HK-2 (cell line): ENCODE measurements around the gene RBAK.
A peak's percentile ranks its signal among the peaks of the same experiment; 100 is the strongest.
"Not testable (repeated sequence)": the region's sequence is repeated elsewhere in the genome, so short reads cannot be mapped to it uniquely, and the experiment has no call there.

Experiments
- DNase-seq: peaks from one replicate; pipeline ENCODE4 v3.0.0-alpha.2; 2018; ENCODE audit not compliant: unreplicated experiment

Gene RBAK

DNA sequence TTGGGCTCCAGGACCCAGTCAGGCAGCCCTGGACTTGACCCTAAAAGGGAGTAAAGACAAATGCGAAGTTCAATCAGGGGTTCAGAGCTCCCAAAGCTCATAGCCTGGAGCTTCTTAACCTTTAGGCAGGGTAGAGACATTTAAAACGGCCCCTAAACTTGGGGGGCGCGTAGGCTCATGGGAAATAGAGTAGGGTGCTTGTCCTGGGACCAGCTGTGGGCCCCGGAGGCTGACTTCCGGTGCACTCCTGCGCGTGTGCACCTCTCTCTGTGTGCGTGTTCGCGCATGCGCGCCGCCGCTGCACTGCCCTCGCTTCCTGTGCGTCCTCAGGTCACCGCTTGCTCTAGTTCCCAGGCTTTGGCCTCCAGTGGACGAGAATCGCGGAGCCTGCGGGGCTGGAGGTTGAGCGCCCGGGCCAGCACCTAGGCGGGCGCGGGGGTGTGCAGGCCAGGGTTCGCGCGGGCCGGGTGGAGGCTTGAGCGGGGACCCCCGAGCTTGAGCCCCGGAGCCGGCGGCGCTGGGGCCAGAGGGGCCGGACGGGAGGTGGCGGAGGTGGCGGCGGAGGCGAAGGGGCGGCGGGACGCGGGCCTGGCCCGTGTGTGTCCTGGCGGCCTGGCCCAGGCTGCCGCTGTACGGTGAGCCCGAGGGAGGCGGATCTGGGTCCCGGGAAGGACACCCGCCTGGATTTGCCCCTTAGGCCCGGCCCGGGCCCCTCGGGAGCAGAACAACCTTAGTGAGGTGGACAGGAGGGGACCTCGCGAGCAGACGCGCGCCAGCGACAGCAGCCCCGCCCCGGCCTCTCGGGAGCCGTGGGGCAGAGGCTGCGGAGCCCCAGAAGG lies at the start of gene RBAK:
Gene RBAK, plus strand, starts transcription at position 303 of the 839 bp plus-strand sequence. CDS start 2,217 bp downstream, outside the sequence.
- DNase-seq = peak; percentile 96

DNA sequence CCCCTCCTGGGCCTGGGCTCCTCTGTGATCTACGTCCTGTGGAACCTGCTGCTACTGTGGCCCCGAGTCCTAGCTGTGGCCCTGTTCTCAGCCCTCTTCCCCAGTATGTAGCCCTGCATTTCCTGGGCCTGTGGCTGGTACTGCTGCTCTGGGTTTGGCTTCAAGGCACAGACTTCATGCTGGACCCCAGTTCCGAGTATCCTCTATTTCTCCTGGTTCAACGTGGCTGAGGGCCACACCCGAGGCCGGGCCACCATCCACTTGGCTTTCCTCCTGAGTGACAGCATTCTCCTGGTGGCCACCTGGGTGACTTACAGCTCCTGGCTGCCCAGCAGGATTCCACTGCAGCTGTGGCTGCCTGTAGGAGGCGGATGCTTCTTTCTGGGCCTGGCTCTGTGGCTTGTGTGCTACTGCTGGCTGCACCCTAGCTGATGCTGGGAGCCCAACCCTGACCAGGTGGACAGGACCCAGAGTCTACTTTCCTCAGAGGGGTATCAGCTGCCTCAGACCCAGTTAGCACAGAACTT lies 48.9 kb upstream of the RBAK start:
- DNase-seq = no peak

DNA sequence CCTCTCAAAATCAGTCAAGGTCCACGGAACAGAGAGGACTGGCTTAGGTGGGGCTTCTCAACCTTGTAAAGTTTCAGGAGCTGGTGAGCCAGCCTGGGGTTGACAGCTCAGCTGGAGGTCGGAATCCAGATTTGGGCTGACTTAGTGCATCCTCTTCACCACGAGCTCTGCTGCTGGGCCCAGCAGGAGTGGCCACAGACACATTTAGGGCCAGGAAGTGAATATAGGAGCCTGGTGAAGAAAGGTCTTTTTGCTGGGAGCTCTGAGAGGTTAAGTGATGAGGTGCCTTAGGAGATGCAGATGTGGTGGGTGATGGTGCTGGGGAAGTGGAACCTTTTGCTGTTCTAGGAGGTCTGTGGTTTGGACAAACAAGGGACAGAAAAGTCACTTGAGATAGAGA lies 47.4 kb upstream of the RBAK start:
- no peak for DNase-seq

DNA sequence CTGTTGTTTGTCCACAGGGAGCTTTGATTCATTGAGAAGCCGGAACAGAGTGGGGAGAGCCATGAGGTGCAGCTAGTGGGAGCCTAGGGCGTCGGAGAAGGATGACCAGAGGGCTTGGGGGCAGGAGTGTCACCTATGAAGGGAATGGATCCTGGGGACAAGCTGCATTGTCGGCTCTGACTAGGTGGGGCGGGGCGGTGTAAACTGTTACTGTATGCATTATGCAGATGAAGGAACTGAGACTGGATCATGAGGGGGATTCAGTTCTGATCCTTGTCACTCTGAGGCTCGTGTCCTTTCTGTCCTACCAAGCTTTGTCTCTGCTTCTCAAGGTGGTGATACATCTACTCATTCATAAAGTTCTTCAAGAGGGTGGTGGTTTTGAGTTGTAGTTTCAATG lies 46.8 kb upstream of the RBAK start:
- DNase-seq = no peak

DNA sequence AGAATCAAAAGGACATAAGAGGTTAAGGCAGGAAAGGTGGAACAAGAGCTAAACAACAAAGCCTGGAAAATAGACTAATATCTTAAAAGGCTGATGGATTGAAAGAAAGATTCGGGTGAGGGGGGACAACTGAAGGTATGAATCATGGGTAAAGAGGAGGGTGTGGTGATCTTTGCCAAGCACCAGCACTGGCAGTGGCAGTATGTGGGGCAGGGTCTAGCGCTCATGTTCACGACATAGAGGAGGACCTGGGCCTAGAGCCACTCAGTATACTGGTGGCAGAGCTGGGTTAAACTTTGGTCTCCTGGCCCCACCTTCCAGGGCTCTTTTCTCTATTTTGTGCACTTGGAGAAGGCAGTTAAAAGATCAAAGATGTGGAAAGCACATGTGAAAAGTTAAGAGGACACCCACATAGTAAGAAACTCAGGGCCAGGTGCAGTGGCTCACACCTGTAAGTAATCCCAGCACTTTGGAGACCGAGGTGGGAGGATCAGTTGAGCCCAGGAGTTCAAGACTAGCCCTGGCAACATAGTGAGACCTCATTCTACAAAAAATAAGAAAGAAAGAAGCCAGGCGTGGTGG lies 46.2 kb upstream of the RBAK start:
- no peak for DNase-seq

DNA sequence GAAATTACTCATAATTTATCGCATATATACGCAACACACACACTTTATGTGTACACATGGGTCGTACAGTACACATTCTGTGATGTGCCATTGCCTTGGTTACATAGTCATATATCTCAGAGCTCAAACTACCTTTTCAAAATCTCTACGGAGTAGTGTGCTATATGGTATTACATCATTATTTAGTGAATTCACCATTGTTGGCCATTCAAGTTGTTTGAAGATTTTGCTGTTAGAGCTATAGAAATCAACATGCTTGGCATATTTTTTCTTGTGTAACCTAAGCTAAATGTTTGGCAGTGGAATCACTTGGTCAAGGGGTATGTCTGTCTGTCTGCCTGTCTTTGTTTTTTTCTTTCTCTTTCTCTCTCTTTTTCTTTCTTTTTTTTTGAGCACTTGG lies 44.7 kb upstream of the RBAK start:
- no peak for DNase-seq

DNA sequence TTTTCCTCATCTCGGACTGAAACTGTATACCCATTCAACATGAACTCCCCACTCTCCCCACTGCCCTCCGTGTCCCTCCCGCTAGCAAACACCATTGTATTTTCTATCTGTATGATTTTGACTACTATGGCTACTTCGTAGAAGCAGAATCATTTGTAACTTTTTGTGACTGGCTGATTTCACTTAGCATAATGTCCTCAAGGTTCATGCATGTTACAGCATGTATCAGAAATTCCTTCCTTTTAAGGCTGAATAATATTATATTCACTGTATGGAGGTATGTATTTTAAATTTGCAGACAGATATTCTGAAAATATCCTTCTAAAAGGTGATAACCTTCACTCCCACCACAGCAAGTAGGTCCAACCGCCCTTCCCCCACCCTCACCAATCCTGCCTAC lies 43.7 kb upstream of the RBAK start:
- DNase-seq = no peak

DNA sequence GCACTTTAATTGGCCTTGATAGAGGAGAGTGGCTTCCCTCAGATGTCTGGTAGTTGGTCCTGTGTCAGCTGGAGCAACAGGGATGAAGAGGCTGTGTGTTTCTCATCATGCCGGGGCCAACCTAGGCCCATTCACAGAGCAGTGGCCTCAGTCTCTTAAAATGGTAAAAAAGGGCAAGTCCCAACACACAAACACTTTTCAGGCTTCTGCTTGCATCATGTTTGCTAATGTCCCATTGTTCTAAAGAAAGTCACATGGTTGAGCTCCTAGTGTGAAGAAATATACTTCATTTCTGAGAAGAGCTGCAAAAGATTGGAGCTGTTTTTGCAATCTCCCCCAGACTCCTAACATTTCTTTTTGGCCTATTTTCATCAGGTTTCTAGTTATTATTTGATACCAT lies 40.6 kb upstream of the RBAK start:
- DNase-seq = no peak

DNA sequence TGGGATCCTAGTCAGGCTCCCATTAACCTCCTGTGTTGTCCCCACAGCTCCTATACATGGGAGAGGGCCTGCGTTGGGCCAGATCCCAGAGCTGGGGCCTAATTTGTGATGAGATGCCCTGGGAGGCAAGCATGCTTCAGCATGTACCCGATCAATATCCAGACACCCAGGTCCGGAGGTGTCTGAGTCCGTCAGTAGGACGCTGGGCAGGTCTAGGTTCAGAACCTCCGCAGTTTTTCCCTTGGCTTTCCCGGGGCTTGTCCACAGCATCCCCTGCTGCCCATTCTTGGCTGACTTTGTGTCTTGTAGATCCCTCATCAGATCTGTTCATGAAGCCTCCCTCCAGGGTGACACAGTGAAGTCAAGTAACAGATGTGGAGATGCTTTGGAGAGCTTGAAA lies 32.7 kb upstream of the RBAK start:
- DNase-seq = no peak

DNA sequence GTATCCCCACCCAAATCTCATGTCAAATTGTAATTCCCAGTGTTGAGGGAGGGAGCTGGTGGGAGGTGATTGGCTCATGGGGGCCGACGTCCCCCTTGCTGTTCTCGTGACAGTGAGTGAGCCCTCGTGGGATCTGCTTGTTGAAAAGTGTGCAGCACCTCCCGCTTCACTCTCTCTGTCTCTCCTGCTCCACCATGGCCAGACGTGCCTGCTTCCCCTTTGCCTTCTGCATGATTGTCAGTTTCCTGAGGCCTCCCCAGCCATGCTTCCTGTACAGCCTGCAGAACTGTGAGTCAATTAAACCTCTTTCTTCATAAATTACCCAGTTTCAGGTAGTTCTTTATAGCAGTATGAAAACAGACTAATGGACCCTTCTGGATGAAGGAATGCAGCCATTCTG lies 29.7 kb upstream of the RBAK start:
- not testable (repeated sequence) for DNase-seq

DNA sequence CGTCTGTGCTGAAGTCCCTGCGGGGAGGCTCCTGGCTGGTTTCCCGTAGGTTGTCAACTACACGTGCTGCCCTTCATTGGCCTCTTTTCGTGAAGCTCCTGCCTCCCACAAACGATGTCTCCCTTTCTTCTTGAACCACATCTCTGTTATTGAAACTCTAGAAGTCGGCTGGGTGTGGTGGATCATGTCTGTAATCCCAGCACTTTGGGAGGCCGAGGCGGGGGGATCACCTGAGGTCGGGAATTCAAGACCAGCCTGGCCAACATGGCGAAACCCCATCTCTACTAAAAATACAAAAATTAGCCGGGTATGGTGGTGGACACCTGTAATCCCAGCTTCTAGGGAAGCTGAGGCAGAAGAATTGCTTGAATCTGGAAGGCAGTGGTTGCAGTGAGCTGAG lies 28.0 kb upstream of the RBAK start:
- not testable (repeated sequence) for DNase-seq

DNA sequence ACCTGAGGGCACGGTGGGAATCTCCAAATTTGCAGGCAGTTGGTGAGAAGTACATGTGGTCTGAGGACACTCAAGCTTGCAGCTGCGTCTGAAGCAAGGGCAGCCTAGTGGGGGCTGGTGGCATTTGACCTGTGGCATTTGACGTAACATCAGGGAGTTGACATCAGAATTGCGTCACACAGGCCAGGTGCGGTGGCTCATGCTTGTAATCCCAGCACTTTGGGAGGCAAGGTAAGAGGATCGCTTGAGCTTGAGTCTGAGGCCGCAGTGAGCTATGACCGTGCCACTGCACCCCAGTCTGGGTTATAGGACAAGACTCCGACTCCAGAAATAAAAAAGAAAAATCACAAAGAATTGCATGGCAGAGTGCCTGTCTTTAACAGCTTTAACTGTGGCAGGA lies 25.6 kb upstream of the RBAK start:
- DNase-seq = no peak

DNA sequence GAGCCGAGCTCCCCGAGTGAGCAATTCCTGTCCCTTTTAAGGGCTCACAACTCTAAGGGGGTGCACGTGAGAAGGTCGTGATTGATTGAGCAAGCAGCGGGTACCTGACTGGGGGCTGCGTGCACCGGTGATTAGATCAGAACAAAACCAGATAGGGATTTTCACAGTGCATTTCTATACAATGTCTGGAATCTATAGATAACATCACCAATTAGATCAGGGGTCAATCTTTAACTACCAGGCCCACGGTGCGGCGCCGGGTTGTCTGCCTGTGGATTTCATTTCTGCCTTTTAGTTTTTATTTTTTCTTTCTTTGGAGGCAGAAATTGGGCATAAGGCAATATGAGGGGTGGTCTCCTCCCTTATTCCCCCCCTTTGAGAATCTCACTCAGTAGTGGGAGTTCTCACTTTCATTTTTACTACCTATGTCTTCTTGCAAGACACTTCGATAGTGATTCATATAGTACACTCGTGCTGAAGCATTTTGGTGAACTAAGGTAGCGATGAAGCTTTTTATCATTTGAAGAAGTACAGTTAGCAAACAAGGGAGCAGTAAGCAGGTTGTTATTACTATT lies 24.6 kb upstream of the RBAK start:
- not testable (repeated sequence) for DNase-seq

DNA sequence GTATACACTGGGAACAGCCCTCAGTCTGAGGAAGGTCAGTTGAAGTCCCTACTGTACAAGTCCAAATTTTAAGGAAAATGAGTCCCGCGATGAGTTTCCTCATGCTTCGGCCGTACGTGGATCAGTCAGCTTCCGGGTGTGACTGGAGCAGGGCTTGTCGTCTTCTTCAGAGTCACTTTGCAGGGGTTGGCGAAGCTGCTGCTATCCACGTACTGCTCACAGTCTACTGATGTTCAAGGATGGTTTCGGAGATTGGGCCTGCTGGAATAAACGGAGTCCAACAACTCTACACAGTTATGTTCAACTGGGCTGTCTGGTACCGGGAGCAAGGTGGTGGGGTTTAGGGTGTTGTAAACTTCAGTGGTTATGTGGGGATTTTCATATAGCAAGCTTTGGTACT lies 22.0 kb upstream of the RBAK start:
- not testable (repeated sequence) for DNase-seq

DNA sequence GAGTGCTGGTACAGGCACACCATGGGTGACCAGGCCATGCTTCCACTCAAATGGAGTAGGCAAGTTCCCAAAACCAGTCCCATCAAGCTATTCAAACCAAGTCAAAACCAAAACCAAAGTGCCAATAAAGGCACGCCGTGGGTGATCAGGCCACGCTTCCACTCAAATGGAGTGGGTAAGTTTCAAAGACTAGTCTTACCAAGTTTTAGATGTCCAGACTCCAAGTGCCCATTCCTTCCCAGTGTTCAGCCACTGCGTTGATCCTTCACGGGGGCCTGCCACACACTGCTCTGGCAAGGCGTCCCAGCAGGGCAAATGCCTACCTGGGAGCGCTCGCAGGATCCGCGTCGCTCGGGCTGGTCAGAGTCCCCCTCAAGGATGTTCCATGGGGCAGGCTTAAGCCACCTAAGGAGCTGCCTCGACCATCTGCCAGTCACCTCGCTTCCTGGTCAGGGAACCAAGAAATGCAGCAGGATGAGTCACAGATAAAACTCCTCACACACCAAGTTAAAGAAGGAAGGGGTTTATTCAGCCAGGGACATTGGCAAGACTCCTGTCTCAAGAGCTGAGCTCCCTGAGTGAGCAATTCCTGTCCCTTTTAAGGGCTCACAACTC lies 17.8 kb upstream of the RBAK start:
- peak; percentile 4 for DNase-seq

DNA sequence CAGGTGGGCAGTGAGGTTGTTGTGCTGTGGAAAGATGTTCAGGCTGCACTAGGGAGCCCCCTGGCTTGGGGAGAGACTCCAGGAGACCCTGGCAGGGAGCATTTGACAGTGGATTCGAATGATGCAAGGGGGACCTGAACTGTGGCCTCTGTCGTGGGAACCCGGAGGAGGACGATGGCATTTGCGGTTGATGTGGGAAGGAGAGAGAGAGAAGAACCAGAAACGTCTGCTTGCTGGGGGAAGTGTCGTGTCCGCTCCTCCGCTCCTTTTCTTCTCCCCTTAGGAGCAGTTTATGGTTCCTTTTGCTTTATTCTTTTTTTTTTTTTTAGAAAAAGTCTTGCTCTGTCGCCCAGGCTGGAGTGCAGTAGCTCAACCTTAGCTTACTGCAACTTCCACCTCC lies 12.5 kb upstream of the RBAK start:
- DNase-seq = not testable (repeated sequence)

DNA sequence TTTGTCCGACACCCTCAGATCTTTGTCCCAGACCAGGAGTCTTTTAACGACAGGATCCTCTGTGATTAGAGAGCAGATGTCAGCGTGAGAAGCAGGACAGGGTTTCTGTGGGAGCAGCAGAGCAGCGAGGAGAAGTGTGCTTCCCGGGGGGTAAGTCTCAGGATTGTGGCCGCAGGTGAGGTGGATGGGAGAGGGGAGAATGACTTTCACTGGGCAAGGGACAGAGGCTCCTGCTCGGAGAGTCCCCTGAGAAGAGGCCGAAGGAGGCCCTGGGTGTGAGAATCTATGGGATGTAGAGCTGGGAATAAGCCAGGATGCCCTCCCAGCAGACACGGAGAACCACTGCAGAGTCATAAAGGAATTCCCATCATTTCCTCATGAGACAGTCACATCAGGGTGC lies 10.4 kb upstream of the RBAK start:
- DNase-seq = no peak

DNA sequence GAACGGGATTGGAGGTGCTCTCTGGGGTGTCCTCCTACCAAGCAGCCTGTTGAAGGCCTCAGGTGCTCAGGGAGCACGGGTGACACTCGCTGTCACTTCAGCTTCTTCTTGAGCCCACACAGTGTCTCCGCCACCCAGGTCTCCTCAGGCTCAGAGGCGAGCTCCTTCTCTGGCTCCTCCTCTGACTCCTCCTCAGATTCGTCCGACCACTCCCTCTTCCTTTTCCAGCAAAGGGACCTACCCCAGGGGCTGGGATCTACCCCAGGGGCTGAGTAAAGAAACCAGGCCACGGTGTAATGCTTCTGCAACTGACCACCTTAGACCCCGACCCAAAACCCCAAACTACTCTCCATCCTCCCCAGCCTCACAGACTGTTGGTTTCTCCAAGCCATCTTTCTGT lies 9.2 kb upstream of the RBAK start:
- DNase-seq = no peak

DNA sequence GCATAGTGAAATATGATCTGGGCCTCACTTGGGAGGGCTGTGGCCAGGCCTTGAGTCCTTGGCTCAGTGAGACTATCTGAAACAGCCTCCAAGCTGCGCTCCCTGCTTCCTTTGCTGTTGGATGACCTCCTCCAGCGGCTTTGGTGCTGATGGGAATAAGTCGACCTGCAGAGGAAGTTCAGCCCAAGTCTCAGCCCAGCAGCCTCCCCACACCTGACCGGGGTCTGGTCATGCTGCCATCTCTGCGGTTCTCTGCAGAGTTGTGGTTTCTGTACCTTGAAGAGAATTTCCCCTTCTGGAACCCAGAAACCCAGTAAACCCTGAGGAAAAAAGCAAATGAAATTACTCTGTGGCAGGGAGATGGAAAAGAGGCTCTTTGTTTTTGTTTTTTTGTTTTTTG lies 4.6 kb upstream of the RBAK start:
- DNase-seq = no peak

DNA sequence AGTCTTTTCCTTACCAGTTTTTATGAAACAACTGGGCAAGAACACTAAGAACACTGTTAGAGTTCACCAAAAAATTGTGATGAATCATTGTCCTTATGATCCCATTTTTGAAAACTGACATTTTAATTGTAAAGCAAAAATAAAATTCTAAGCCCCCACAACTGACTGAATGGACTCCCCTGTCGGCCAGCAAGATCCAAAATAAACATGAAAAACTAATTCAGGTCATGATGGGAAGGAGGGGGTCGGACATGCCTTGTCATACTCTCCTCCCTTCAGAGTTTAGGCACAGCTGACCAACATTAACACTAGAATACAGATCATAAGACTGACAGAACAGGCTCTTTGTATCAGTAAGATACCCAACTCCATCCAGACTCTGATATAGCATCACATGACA lies 2.0 kb upstream of the RBAK start:
- no peak for DNase-seq

DNA sequence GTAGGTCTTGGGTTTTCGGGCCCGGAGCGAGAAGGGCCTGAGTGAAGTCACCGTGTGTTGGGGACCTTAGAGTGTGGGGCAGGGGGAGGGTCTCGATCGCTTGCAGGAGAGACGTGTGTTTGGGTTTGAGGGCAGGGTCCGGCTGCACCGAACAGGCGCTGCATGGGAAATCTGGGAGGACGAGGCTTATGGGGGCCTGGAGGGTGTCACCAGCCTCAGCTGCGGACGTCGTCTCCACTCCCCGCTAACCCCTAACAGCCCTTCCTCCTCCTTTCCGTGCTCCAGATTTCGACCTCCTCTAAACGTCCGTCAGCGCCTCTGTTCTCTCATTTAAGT lies 705 bp downstream of the RBAK start:
- not testable (repeated sequence) for DNase-seq

DNA sequence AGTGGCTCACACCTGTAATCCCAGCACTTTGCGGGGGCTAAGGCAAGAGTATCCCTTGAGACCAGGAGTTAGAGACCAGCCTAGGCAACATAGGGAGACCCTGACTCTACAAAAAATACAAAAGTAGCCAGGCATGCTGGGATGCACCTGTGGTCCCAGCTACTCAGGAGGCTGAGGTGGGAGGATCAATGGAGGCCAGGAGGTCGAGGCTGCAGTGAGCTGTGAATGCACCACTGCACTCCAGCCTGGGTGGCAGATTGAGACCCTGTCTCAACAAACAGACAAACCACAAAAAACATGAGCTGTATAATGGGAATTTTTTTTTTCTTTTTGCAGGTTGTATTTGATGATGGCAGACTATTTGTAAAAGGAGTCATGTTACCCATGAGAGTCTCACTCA lies 1.5 kb downstream of the RBAK start:
- not testable (repeated sequence) for DNase-seq

DNA sequence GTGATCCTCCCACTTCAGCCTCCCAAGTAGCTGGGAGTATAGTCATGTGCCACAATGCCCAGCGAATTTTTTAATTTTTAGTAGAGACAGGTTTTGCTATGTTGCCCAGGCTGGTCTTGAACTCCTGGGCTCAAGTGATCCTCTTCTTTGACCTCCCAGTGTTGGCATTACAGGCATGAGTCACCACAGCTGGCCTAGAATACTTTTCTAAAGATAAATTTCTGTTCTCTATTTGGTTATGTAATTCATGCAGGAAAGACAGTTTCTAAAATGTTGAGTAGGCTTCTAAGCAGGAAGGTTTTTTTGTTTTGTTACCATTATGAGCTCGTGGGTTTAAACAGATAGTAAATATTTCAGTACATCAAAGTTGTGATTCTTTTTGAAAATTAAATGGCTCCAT lies 5.0 kb downstream of the RBAK start:
- no peak for DNase-seq
